GM18858 (cell line): Measurements from ENCODE around the gene SLC39A7.
A peak's percentile ranks its signal among the peaks of the same experiment; 100 is the strongest.
"Not testable (repeated sequence)": the region's sequence is repeated elsewhere in the genome, so short reads cannot be mapped to it uniquely, and the experiment has no call there.

Experiments used
- ATAC-seq: cut with Tn5 transposase; IDR thresholded peaks from one replicate; pipeline ENCODE4 v1.9.1; 2021; ENCODE audit not compliant: unreplicated experiment

The SLC39A7 gene

DNA sequence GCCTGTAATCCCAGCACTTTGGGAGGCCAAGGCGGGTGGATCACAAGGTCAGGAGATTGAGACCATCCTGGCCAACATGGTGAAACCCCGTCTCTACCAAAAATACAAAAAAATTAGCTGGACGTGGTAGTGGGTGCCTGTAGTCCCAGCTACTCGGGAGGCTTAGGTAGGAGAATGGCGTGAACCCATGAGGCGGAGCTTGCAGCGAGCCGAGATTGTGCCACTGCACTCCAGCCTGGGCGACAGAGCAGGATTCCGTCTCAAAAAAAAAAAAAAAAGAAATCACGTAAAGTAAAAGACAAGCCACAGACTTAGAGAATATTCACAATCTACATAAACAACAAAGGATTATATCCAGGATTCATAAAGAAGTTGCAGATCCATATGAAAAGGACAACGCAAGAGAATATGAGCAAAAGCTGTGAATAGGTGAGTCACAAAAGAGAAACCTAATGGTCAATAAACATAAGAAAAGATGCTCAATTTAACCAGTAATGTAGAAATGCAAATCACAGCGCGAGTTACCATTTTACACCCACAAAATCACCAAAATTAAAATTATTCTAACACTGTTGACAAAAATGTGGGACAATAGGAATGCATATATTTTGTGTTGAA is 25.9 kb downstream of the SLC39A7 start:
- not testable (repeated sequence) for ATAC-seq

DNA sequence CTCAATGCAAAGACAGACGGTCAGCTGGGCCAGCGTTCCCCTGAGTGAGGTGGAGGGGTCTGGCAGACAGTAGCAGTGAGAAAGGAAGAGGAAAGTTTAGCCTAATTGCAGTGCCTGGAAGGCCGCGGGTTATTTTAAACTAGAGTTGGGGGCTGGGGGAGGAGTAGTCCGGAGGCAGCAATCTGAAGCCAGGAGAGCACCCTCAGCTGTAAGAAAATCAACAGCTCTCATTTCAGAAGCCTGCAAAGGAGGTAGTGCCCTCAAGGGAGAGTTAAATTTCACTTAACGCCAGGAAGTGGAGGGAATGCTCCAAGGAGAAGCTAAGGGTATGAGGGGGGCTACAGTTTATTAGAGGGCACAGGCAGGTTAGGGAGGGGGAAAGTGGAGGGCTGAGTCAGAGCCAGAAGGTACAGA is 34.6 kb downstream of the SLC39A7 start:
- no peak for ATAC-seq

DNA sequence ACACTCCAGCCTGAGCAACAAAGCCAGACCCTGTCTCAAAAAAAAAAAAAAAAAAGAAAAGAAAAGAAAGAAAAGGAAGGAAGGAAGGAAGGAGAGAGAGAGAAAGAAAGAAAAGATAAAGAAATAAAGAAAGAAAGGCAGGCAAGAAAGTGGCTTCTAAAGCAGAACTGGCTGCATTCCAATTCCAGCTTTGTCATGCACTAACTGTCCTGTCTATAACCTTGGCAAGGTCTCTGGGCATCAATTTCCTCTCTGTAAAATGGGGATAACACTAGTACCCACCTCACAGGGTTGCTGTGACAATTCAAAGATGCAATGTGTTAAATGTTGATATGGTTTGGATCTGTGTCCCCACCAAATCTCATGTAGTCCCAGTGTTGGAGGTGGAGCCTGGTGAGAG is 35.7 kb downstream of the SLC39A7 start:
- ATAC-seq, result no peak

DNA sequence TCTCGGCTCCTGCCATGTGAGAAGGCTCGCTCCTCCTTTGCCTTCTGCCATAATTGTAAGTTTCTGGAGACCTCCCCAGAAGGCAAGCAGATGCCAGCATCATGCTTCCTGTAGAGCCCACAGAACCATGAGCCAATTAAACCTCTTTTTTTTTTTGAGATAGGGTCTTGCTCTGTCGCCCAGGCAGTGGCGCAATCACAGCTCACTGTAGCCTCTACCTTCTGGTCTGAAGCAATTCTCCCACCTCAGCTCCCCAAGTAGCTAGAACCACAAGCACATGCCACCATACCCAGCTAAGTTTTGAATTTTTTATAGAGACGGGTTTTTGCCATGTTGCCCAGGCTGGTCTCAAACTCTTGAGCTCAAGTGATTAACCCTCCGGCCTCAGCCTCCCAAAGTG is 36.2 kb downstream of the SLC39A7 start:
- no peak for ATAC-seq

DNA sequence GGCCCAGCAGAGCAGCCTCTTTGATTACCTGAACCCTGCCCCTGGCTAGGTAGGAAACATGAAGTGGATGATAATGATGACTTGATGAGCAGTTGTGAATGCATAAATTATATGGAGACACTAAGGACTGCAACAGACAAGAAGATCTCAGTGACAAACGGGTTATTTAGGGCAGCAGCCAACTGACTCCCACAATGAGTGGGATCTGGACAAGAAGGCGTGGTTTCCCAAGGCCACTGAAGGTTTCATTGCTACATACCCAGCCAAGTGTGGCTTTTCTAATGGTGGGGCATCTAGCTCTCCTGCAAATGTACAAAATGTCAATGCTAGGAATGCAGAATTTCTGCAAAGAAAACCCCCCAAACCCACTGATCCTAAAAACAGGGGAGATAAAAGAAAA is 37.1 kb downstream of the SLC39A7 start:
- no peak for ATAC-seq

DNA sequence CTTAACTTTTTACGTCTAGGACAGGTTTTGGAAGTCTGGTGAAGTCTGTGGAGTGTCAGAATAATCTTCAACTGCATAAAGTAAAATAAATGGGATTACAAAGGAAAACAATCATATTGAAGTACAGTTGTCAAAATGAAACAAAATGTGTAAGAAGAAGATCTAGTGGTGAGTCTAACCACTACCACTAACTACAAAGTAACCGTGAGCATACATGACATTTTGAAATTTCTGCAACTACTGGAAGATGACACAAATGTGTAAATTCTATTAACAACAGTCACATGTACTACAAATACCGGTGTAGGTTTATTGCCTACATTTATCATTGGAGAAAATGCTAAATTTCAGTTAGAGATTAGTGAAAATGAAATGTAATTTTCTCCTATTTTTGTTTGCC is 41.3 kb downstream of the SLC39A7 start:
- no peak for ATAC-seq

DNA sequence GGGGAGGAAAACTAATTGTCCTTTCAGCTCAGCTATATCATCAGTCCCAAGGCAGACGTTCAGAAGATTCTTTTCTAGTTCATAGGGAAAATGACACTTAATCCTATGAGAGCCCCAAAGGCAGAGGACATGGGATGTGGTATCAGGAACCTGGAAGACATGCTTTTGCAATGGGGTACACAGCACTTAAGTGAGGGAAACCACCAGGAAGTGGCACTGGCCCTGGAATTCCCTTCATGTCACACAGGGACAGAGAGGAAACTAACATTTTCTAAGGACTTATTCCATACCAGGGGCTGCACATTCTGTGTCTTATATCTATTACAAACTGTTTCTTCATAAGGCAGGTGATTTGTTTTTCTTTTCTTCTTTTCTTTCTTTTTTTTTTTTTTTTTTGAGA is 42.8 kb downstream of the SLC39A7 start:
- ATAC-seq, result no peak

DNA sequence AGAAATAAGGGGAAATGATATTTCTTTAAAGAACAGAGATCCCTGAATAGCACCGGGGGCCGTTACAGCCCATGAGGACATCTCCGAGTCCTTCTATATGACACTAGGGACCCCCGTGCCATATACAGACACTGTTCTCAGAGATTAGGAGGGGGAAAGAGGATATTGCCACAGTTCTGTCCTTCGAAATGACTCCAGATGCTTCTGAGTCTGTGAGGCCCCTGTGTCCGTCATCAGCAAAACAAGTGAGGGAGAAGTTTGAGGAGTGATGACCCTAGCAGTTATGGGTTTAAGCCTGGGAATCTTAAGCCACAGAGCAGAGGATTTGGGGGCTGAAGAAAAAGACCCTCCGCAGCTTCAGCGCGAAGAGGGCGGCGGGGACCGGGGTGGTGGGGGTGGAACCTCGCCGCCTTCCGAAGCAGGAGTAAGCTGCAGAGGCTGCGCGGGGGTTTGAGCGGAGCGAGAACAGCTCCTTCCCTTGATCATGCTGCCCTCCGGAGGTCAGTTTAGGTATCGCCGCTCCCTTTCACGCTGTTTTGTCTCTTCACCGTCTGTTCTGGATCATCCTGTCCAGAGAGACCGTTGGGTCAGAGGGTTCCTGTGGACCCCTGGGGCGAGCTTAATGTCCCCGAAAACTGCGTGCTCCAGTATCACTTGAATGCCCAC is 47.4 kb downstream of the SLC39A7 start:
- ATAC-seq, result no peak

DNA sequence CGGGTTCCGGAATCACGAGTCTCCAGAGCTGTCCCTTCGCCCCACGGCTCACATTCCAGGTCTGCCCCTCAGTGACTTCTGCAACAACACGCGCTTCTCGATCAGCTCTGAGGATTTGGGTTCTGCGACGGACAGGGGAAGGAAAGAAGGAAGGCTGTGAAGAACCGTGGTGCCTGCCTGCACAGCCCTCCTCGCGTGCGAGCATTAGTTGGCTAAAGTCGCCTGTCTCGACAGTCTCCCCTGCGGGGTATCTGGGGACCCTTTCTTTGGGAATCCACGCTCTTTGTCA is 47.9 kb downstream of the SLC39A7 start:
- ATAC-seq, result no peak

DNA sequence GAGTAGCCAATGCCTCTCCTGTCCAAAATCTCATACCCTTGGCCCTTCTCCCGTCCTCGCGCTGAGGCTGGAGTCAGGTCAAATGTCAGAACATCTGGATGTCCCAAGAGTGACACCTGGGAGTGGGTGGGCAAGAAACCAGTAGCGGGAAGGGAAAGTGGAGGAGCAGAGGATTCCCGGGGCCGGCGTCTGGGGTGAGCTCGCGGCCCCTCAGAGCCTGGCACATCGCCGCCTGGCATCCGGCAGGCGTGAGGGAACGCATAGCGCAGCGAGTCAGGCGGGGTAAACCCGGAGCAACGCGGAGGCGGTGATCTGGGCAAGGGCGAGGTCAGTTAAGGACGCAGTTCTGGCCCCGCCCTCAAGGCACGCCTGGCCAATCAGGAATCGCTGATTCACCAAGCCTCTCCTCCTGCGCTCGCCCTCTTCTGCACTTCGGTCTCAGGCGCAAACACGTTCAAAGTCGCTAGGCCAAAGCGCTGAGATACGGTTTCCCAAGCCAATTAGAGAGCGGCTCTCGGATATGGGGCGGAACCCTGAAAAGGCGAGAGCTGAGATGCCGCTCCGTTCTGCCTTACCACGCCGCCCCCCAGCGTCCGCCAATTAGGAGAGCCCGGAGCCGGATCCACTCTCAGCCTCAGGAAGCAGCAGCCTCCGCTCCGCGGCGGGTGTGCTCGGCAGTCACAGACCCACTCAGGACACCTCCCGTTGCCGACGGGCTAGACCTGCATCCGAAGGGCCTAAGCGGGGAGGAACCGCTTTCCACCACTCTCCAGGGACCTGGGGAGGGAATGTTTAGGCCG is 48.5 kb downstream of the SLC39A7 start:
- peak; percentile 74 for ATAC-seq

DNA sequence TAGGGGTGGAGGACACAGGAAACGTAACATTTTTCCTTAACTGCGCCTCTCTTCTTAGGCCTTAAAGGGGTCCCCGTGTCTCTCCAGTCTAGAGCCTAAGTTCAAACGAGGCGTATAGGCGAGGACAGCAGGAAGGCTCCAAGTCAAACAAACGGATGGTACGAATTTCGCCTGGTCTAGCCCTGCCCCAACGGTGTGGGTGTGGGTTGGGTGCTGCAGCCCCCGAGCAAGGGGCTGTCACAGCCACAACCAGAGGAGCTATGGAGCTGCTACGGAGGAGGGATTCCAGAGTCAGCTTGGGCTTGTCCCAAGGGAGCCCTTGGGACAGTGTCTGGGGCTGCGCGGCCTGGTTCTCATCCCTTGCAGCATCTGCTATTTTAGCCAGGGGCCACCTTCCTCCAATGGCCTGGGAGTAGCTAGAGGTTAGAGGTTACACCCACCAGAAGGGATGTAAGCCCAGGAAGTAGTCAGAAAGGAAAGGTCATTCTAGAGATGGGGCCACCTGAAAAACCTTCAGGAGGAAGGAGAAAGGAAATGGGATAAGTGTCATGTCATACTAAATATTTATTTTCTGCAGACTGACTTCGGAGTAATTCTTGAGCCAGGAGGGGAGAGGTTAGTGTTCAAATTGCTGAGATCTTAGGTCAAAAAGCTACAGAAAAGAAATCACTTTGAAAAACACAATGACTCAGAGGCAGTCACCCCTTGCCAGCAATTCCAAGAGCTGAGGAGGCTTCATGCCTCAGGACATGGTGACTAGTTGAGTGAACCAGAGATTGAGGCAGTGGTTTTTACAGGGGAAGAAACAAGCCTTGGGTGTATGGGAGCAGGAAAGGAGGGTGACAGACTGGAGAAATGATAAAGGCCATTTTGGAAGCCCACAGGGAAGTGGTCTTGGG is 49.3 kb downstream of the SLC39A7 start:
- no peak for ATAC-seq

DNA sequence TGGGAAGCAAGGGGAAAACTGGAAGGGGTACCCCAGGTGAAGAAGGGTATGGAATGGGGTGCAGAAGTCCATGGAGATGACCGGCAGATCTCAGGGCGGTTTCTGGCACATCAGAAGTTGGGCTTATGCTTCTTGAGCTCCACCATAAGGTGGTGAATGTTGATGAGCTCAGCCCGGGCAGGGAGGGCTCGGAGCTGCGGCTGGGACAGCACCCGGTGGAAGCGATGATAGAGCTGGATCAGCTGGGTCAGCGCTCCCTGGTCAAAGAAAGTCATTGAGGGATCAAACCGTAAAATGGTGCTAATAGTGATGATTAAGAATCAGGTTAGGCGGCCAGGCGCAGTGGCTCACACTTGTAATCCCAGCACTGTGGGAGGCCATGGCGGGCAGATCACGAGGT is 50.1 kb downstream of the SLC39A7 start:
- no peak for ATAC-seq

DNA sequence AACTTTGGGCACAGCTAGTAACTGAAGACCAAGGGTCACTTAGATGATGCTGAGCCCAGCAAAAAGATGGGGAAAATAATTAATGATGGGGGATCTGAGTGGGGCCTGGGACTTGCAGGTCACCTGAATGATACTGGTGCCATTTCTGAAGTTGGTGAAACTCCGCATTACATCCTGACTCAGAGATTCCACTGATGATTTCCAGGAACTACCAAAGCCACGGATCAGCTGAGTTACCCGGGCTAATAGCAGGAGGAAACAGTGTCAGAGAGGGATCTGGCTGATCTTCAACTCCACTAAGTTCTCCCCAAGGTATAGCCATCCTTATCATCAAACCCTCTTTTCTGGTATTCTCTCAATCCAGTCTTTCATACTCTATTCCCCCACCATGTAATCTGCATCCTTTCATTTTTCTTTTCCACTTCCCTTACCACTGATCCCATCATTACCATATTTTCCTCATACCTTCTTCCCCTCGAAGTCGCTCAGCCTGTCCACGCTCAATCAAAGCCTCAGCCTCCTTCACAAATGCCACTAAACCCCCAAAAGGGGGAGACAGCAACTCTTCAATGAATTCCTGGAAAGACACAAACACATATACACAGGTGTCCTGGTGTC is 50.8 kb downstream of the SLC39A7 start:
- no peak for ATAC-seq

DNA sequence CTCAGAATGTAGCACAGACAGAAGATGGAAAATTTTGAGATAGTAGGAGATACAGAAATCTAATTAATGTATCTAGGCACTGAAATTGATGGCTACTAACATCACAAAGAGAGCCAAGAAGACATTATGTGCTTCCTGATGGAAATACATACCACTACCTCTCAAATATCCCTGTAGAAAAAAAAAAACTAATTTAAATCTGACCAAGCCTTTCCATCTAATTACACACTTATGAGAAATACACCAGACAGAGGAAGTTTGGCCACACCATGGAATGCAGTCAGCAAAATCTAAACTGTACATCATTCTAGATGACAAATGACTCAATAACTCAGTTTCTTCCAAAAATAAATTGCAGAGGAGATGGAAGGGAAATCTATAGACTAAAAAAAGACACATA is 52.1 kb downstream of the SLC39A7 start:
- no peak for ATAC-seq
